IPS DF 4.7 (cell line): ENCODE measurements around the gene SLC44A1.

Experiments used
- DNase-seq: peaks from one replicate; pipeline ENCODE4 v3.0.0-alpha.2; 2013; ENCODE audit warnings: low spot score; ENCODE audit errors: extremely low read depth

Gene SLC44A1

GRCh38 chr9:105244003-105244733 is at the start of gene SLC44A1:
Gene SLC44A1 (plus strand): TSS chr9:105244651. CDS start chr9:105244869, 218 bp downstream.
- no peak for DNase-seq

- DNase-seq, result no peak
These were observed 49.2 kb upstream of the SLC44A1 start for GRCh38 chr9:105195259-105195658.

- no peak for DNase-seq
These were observed 46.4 kb upstream of the SLC44A1 start for GRCh38 chr9:105198023-105198422.

GRCh38 chr9:105198865-105199264 is 45.6 kb upstream of the SLC44A1 start:
- no peak for DNase-seq

- DNase-seq, result no peak
These were observed 40.0 kb upstream of the SLC44A1 start for GRCh38 chr9:105204416-105204815.

GRCh38 chr9:105205787-105206495 is 38.5 kb upstream of the SLC44A1 start:
- DNase-seq, result no peak

GRCh38 chr9:105206496-105206820 is 38.0 kb upstream of the SLC44A1 start:
- no peak for DNase-seq

- DNase-seq, result no peak
These were observed 37.4 kb upstream of the SLC44A1 start for GRCh38 chr9:105206821-105207699.

- no peak for DNase-seq
These were observed 27.8 kb upstream of the SLC44A1 start for GRCh38 chr9:105216440-105217178.

- DNase-seq, result no peak
These were observed 25.8 kb upstream of the SLC44A1 start for GRCh38 chr9:105218673-105219072.

- DNase-seq, result no peak
These were observed 25.1 kb upstream of the SLC44A1 start for GRCh38 chr9:105219291-105219805.

GRCh38 chr9:105220451-105220850 is 24.0 kb upstream of the SLC44A1 start:
- no peak for DNase-seq

- DNase-seq, result no peak
These were observed 20.8 kb upstream of the SLC44A1 start for GRCh38 chr9:105223544-105224140.

GRCh38 chr9:105226055-105226454 is 18.4 kb upstream of the SLC44A1 start:
- no peak for DNase-seq

GRCh38 chr9:105232207-105232606 is 12.2 kb upstream of the SLC44A1 start:
- DNase-seq, result no peak

- DNase-seq, result no peak
These were observed 10.6 kb upstream of the SLC44A1 start for GRCh38 chr9:105233873-105234272.

GRCh38 chr9:105236261-105236660 is 8.2 kb upstream of the SLC44A1 start:
- no peak for DNase-seq

GRCh38 chr9:105237246-105237645 is 7.2 kb upstream of the SLC44A1 start:
- DNase-seq, result no peak

- no peak for DNase-seq
These were observed 6.1 kb upstream of the SLC44A1 start for GRCh38 chr9:105238302-105238701.

- DNase-seq, result no peak
These were observed 3.0 kb upstream of the SLC44A1 start for GRCh38 chr9:105241356-105242043.
